Measurements from ENCODE around the gene C1QTNF5. TPM values are rescaled to one million over a fixed set of nuclear protein-coding genes. Genes with fewer than 3 reads are reported as not detected.
A peak's percentile ranks its signal among the peaks of the same experiment; 100 is the strongest.

C1QTNF5 gene
- total and polyA plus RNA-seq, 2 experiments from 2014 or later, result 5.8 to 8.0 TPM

DNA sequence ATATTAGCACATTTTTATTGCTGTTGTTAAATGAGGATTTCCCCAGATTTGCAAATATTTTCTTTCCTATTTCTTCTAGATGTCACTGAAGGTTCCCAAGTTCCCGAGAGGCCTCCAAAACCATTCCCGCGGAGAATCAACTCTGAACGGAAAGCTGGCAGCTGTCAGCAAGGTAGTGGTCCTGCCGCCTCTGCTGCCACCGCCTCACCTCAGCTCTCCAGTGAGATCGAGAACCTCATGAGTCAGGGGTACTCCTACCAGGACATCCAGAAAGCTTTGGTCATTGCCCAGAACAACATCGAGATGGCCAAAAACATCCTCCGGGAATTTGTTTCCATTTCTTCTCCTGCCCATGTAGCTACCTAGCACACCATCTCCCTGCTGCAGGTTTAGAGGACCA is 41.3 kb downstream of the C1QTNF5 start:
- no peak overlapping the region for H3K4me3 ChIP-seq
- no peaks in the 10 kb centered on the region for H3K4me1 ChIP-seq (ENCODE audit: low read depth)
- H3K9me3 ChIP-seq (ENCODE audit: low read depth), result no peaks in the 10 kb centered on the region
- no peak for DNase-seq (ENCODE audit: low read depth in 1 of 2, low spot score in 1 of 2)
- H3K27ac ChIP-seq, result no peak overlapping the region
- peaks cover 36% of the 10 kb centered on the region for H3K36me3 ChIP-seq
- TF ChIP-seq, protein P1, sequence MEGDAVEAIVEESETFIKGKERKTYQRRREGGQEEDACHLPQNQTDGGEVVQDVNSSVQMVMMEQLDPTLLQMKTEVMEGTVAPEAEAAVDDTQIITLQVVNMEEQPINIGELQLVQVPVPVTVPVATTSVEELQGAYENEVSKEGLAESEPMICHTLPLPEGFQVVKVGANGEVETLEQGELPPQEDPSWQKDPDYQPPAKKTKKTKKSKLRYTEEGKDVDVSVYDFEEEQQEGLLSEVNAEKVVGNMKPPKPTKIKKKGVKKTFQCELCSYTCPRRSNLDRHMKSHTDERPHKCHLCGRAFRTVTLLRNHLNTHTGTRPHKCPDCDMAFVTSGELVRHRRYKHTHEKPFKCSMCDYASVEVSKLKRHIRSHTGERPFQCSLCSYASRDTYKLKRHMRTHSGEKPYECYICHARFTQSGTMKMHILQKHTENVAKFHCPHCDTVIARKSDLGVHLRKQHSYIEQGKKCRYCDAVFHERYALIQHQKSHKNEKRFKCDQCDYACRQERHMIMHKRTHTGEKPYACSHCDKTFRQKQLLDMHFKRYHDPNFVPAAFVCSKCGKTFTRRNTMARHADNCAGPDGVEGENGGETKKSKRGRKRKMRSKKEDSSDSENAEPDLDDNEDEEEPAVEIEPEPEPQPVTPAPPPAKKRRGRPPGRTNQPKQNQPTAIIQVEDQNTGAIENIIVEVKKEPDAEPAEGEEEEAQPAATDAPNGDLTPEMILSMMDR (IDR thresholded peaks at IDR 0.05; ENCODE audit: low read depth, low read length), result no peak
- no peaks in the 10 kb centered on the region for H3K27me3 ChIP-seq

DNA sequence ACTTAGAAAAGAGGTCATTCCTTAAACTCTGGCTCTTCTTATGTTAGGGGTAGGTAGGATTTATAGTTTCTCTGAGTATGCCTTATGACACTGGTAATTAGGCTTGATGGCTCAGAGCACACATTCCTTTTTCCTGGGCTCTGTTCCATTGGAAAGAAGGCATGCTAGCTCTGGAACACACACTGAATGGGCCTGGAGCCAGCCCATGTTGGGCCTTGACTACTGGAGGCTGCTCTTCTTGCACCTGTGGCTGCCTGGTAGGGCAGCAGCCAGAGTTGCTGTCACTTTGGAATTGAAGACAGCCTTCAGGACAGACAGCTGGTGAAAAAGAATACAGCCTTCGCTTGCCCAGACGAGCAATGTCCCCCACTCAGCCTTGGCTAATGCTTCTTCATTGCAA is 42.0 kb downstream of the C1QTNF5 start:
- Histone ChIP-seq H3K27me3 (no peaks in the 10 kb centered on the region), H3K9me3 (ENCODE audit: low read depth) (no peaks in the 10 kb centered on the region), H3K27ac (no peak overlapping the region), H3K4me1 (ENCODE audit: low read depth) (no peaks in the 10 kb centered on the region), H3K36me3 (peaks cover 36% of the 10 kb centered on the region), H3K4me3 (no peak overlapping the region)
- TF ChIP-seq, protein P1 (IDR thresholded peaks at IDR 0.05; ENCODE audit: low read depth, low read length), result no peak
- no peak for DNase-seq (ENCODE audit: low read depth in 1 of 2, low spot score in 1 of 2)

DNA sequence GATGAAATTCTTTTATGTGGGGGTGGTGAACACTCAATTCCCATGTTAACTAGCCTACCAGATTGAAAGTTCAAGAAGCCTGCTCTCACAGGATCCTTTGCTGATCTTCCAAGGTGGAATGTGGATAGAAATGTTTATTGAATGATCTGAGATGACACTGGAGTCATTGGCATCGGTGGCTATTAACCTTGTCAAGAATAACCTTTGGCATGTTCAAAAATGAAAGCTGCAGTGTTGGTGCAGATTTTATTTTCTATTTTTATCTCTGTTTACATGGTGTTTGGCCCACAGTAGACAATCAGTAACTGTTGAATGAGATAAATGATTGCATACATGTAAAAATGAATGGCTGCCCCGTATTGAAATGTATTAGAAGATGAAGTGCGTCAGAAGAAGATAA is 42.7 kb downstream of the C1QTNF5 start:
- H3K36me3 ChIP-seq, result peaks cover 36% of the 10 kb centered on the region
- TF ChIP-seq, protein P1 (IDR thresholded peaks at IDR 0.05; ENCODE audit: low read depth, low read length), result no peak
- DNase-seq (ENCODE audit: low read depth in 1 of 2, low spot score in 1 of 2), result no peak
- no peaks in the 10 kb centered on the region for H3K4me1 ChIP-seq (ENCODE audit: low read depth)
- no peaks in the 10 kb centered on the region for H3K27me3 ChIP-seq
- no peaks in the 10 kb centered on the region for H3K9me3 ChIP-seq (ENCODE audit: low read depth)
- no peak overlapping the region for H3K27ac ChIP-seq
- no peak overlapping the region for H3K4me3 ChIP-seq

DNA sequence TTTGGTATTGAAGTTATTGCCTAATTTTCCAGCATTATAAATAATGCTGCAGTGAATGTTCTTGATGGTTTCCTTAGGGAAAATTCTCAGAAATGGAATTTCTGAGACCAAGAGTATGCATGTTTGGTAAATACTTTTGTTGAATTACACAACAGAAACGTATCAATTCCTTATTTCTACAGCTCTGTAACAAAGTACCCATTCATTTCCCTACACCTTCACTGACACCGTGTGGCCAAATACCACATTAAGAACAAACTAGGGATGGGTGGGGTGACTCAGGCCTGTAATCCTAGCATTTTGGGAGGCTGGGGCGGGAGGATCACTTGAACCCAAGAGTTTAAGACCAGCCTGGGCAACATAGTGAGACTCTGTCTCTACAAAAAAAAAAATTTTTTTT is 45.5 kb downstream of the C1QTNF5 start:
- peak in 1 of 2 donors; percentile 35 for DNase-seq (ENCODE audit: low read depth in 1 of 2, low spot score in 1 of 2)
- no peaks in the 10 kb centered on the region for H3K27me3 ChIP-seq
- no peaks in the 10 kb centered on the region for H3K9me3 ChIP-seq (ENCODE audit: low read depth)
- H3K4me1 ChIP-seq (ENCODE audit: low read depth), result no peaks in the 10 kb centered on the region
- H3K36me3 ChIP-seq, result peaks cover 36% of the 10 kb centered on the region
- TF ChIP-seq, protein P1 (IDR thresholded peaks at IDR 0.05; ENCODE audit: low read depth, low read length), result no peak
- no peak overlapping the region for H3K27ac ChIP-seq
- H3K4me3 ChIP-seq, result no peak overlapping the region

DNA sequence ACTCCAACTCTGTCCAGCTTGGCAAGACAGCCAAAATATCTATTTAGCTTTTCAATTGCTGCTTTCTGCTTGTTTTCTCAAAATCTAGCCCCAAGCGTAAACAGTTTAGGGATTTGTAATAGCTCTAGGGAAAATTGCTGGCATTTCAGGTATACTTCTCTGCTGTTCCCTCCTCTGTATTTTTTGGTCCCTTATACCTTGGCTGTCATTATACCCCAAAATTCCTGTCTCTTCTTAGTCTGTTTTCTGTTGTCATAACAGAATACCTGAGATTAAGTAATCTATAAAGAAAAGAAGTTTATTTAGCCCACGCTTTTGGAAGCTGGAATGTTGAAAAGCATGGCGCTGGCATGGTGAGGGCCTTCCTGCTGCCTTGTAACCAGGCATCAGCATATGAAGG is 47.2 kb downstream of the C1QTNF5 start:
- H3K4me3 ChIP-seq, result no peak overlapping the region
- H3K36me3 ChIP-seq, result peaks cover 25% of the 10 kb centered on the region
- DNase-seq (ENCODE audit: low read depth in 1 of 2, low spot score in 1 of 2), result no peak

More for the DNA sequence above, 47.2 kb downstream of the C1QTNF5 start:
- TF ChIP-seq, protein P1 (IDR thresholded peaks at IDR 0.05; ENCODE audit: low read depth, low read length), result no peak
- Histone ChIP-seq H3K27ac (no peak overlapping the region), H3K9me3 (ENCODE audit: low read depth) (no peaks in the 10 kb centered on the region), H3K27me3 (no peaks in the 10 kb centered on the region), H3K4me1 (ENCODE audit: low read depth) (no peaks in the 10 kb centered on the region)
